Prostate gland (tissue), 2 donors: ENCODE data around the gene FGF8.

Source experiments
- CTCF ChIP-seq, 4 experiments: fragments of 200-600 bp in 2 of 4; fragments of 450-650 bp in 2 of 4; sonication (generic) in 2 of 4; IDR thresholded peaks; 1 replicate in 3 of 4; 2 replicates in 1 of 4; pipeline ENCODE4 v1.5.1; 2016 to 2019; ENCODE audit warnings: antibody characterized with exemption in 4 of 4, mild to moderate bottlenecking in 2 of 4, moderate library complexity in 2 of 4
- POLR2A ChIP-seq: fragments of 450-650 bp; IDR thresholded peaks from one replicate; pipeline ENCODE4 v1.6.1; 2016; ENCODE audit warnings: antibody characterized with exemption, mild to moderate bottlenecking
- POLR2AphosphoS5 ChIP-seq: sonication (generic); formaldehyde crosslinking; IDR thresholded peaks from one replicate; pipeline ENCODE4 v1.6.1; 2017; ENCODE audit warnings: antibody characterized with exemption

GRCh38 chr10:101783736-101784118, 7.8 kb upstream of the FGF8 start:
- TF ChIP-seq CTCF (IDR thresholded peaks at IDR 0.05) = no peak
- TF ChIP-seq POLR2A = no peak
- no peak for TF ChIP-seq POLR2AphosphoS5
